AG04449 (cell line): ENCODE results near the gene BACH2.

Experiments
- CTCF ChIA-PET: fragments of 350-600 bp; formaldehyde crosslinking; extraction: SDS; loops from one replicate; lab custom pipeline; 2021; ENCODE audit warnings: antibody characterized with exemption; lab: Yijun Ruan, JAX
- POLR2A ChIA-PET: fragments of 400-600, 350-600 bp; formaldehyde crosslinking; extraction: SDS; loops from one replicate; lab custom pipeline; 2020; ENCODE audit warnings: antibody characterized with exemption, inconsistent platforms; lab: Yijun Ruan, JAX
- DNase-seq: peaks from one replicate; pipeline ENCODE4 v3.0.0-alpha.2; 2010; ENCODE audit warnings: low read depth, low spot score
- H3K4me3 ChIP-seq: 2 replicates; pipeline ENCODE4 v1.5.1; 2011; ENCODE audit warnings: low read depth, mild to moderate bottlenecking, control low read depth, low read length
- CTCF ChIP-seq: IDR thresholded peaks from one replicate; pipeline ENCODE4 v1.5.1; 2011; ENCODE audit warnings: mild to moderate bottlenecking, moderate library complexity, low read length, control low read depth, inconsistent platforms; ENCODE audit not compliant: insufficient read depth; ENCODE audit errors: missing control alignments

The BACH2 gene

GRCh38 chr6:90101403-90101802, 195.2 kb downstream of the BACH2 start:
- DNase-seq = no peak
- no peak overlapping the region for H3K4me3 ChIP-seq
- no peak for TF ChIP-seq CTCF
- ChIA-PET CTCF (interaction anchor here (1.3 kb wide), 1 partner anchor 160 kb away, joined by 4 read pairs; no protein-coding TSS in a partner anchor), POLR2A (no interaction called here)

- TF ChIP-seq CTCF = no peak
- ChIA-PET POLR2A (no interaction called here), CTCF (no interaction called here)
Observed at GRCh38 chr6:90100059-90100665, 196.5 kb downstream of the BACH2 start.

GRCh38 chr6:90098627-90099026, 198.0 kb downstream of the BACH2 start:
- ChIA-PET POLR2A (interaction anchor here (1.0 kb wide), 1 partner anchor 186 kb away, joined by 3 read pairs; no protein-coding TSS in a partner anchor), CTCF (interaction anchor here (0.6 to 2.0 kb wide), 10 partner anchors 16 to 295 kb away, joined by 3 to 7 read pairs (median 4); no protein-coding TSS in a partner anchor)
- TF ChIP-seq CTCF = no peak
- DNase-seq = no peak
- no peak overlapping the region for H3K4me3 ChIP-seq

More at GRCh38 chr6:90100059-90100665, 196.5 kb downstream of the BACH2 start:
- H3K4me3 ChIP-seq = no peak overlapping the region
- no peak for DNase-seq

- DNase-seq = peak; percentile 96
- no peak overlapping the region for H3K4me3 ChIP-seq
- peak; percentile 50 for TF ChIP-seq CTCF
- POLR2A ChIA-PET = interaction anchor here (1.0 kb wide), 1 partner anchor 186 kb away, joined by 3 read pairs; no protein-coding TSS in a partner anchor
- CTCF ChIA-PET = interaction anchor here (0.6 to 2.0 kb wide), 10 partner anchors 16 to 296 kb away, joined by 3 to 7 read pairs (median 4); no protein-coding TSS in a partner anchor
Observed at GRCh38 chr6:90098001-90098531, 198.6 kb downstream of the BACH2 start.

GRCh38 chr6:90097356-90097755, 199.3 kb downstream of the BACH2 start:
- TF ChIP-seq CTCF = no peak
- ChIA-PET POLR2A (interaction anchor here (1.0 kb wide), 1 partner anchor 187 kb away, joined by 3 read pairs; no protein-coding TSS in a partner anchor), CTCF (interaction anchor here (0.7 to 2.0 kb wide), 9 partner anchors 9 to 327 kb away, joined by 3 to 7 read pairs (median 4); no protein-coding TSS in a partner anchor)
- no peak for DNase-seq
- H3K4me3 ChIP-seq = no peak overlapping the region

- ChIA-PET POLR2A (no interaction called here), CTCF (interaction anchor here (0.7 to 2.0 kb wide), 6 partner anchors 9 to 328 kb away, joined by 3 to 7 read pairs (median 4); no protein-coding TSS in a partner anchor)
- TF ChIP-seq CTCF = no peak
Observed at GRCh38 chr6:90096818-90097217, 199.8 kb downstream of the BACH2 start.

More at GRCh38 chr6:90096818-90097217, 199.8 kb downstream of the BACH2 start:
- H3K4me3 ChIP-seq = no peak overlapping the region
- DNase-seq = no peak
